ENCODE data around the gene GADD45G.

The GADD45G gene

GRCh38 chr9:89637787-89638186, 33.0 kb downstream of the GADD45G start:
- H4K20me1 ChIP-seq = no peaks in the 10 kb centered on the region
- no peaks in the 10 kb centered on the region for H3K27me3 ChIP-seq
- H3K36me3 ChIP-seq = no peaks in the 10 kb centered on the region
- no peaks in the 10 kb centered on the region for H3K9me3 ChIP-seq
- no peak overlapping the region for H3K27ac ChIP-seq
- no peak overlapping the region for H3K4me2 ChIP-seq
- peaks cover 18% of the 10 kb centered on the region for H3K4me1 ChIP-seq
- no peak overlapping the region for H3K9ac ChIP-seq
- no peak for TF ChIP-seq Cebpa-rat (IDR thresholded peaks at IDR 0.05)
- no peak overlapping the region for H3K4me3 ChIP-seq

- H3K4me1 ChIP-seq = peaks cover 18% of the 10 kb centered on the region
- no peak overlapping the region for H3K4me3 ChIP-seq
- no peak overlapping the region for H3K27ac ChIP-seq
- no peak for TF ChIP-seq Cebpa-rat (IDR thresholded peaks at IDR 0.05)
- H3K9ac ChIP-seq = no peak overlapping the region
- H3K36me3 ChIP-seq = no peaks in the 10 kb centered on the region
- H3K27me3 ChIP-seq = no peaks in the 10 kb centered on the region
- H3K4me2 ChIP-seq = no peak overlapping the region
- H4K20me1 ChIP-seq = no peaks in the 10 kb centered on the region
- no peaks in the 10 kb centered on the region for H3K9me3 ChIP-seq
Observed at GRCh38 chr9:89638359-89638758, 33.5 kb downstream of the GADD45G start.

- Histone ChIP-seq H3K4me1 (peaks cover 18% of the 10 kb centered on the region), H4K20me1 (no peaks in the 10 kb centered on the region), H3K9ac (no peak overlapping the region), H3K27me3 (no peaks in the 10 kb centered on the region), H3K4me3 (no peak overlapping the region), H3K27ac (no peak overlapping the region), H3K36me3 (no peaks in the 10 kb centered on the region), H3K4me2 (no peak overlapping the region), H3K9me3 (no peaks in the 10 kb centered on the region)
- no peak for TF ChIP-seq Cebpa-rat (IDR thresholded peaks at IDR 0.05)
Observed at GRCh38 chr9:89638893-89639292, 34.1 kb downstream of the GADD45G start.

- H4K20me1 ChIP-seq = no peaks in the 10 kb centered on the region
- H3K27ac ChIP-seq = no peak overlapping the region; the same call in 1 of the 2 replicates
- no peak overlapping the region for H3K9ac ChIP-seq
- no peak for TF ChIP-seq Cebpa-rat (IDR thresholded peaks at IDR 0.05)
- no peak overlapping the region for H3K4me3 ChIP-seq
- H3K9me3 ChIP-seq = no peaks in the 10 kb centered on the region
- H3K4me2 ChIP-seq = 0 out of 2 replicates have a peak overlapping the region, but pooled peaks have one; percentile 2
- no peaks in the 10 kb centered on the region for H3K27me3 ChIP-seq
- H3K36me3 ChIP-seq = no peaks in the 10 kb centered on the region
- H3K4me1 ChIP-seq = peaks cover 18% of the 10 kb centered on the region
Observed at GRCh38 chr9:89639367-89639795, 34.6 kb downstream of the GADD45G start.

- no peak for TF ChIP-seq Cebpa-rat (IDR thresholded peaks at IDR 0.05)
- peak overlapping the region; percentile 37 for H3K4me2 ChIP-seq
- H3K36me3 ChIP-seq = no peaks in the 10 kb centered on the region
- no peak overlapping the region for H3K27ac ChIP-seq
- no peaks in the 10 kb centered on the region; the same call in 1 of the 2 replicates for H3K9me3 ChIP-seq
- no peak overlapping the region for H3K9ac ChIP-seq
- no peaks in the 10 kb centered on the region for H3K27me3 ChIP-seq
- no peaks in the 10 kb centered on the region for H4K20me1 ChIP-seq
- peaks cover 18% of the 10 kb centered on the region for H3K4me1 ChIP-seq
- no peak overlapping the region for H3K4me3 ChIP-seq
Observed at GRCh38 chr9:89639961-89640360, 35.1 kb downstream of the GADD45G start.

GRCh38 chr9:89640361-89640760, 35.5 kb downstream of the GADD45G start:
- H3K9ac ChIP-seq = no peak overlapping the region
- no peaks in the 10 kb centered on the region for H4K20me1 ChIP-seq
- H3K27me3 ChIP-seq = no peaks in the 10 kb centered on the region
- no peak for TF ChIP-seq Cebpa-rat (IDR thresholded peaks at IDR 0.05)
- H3K4me1 ChIP-seq = peaks cover 18% of the 10 kb centered on the region
- H3K9me3 ChIP-seq = no peaks in the 10 kb centered on the region; the same call in 1 of the 2 replicates
- H3K27ac ChIP-seq = no peak overlapping the region
- peak overlapping the region; percentile 37 for H3K4me2 ChIP-seq
- H3K4me3 ChIP-seq = no peak overlapping the region
- no peaks in the 10 kb centered on the region for H3K36me3 ChIP-seq

- H3K36me3 ChIP-seq = no peaks in the 10 kb centered on the region
- TF ChIP-seq Cebpa-rat (IDR thresholded peaks at IDR 0.05) = no peak
- H3K27me3 ChIP-seq = no peaks in the 10 kb centered on the region
- peaks cover 18% of the 10 kb centered on the region for H3K4me1 ChIP-seq
- no peak overlapping the region for H3K9ac ChIP-seq
- H3K27ac ChIP-seq = no peak overlapping the region
- peak overlapping the region; percentile 37; the same call in 1 of the 2 replicates for H3K4me2 ChIP-seq
- no peak overlapping the region for H3K4me3 ChIP-seq
- no peaks in the 10 kb centered on the region; the same call in 1 of the 2 replicates for H3K9me3 ChIP-seq
- H4K20me1 ChIP-seq = no peaks in the 10 kb centered on the region
Observed at GRCh38 chr9:89640801-89641200, 36.0 kb downstream of the GADD45G start.

- no peak overlapping the region for H3K4me3 ChIP-seq
- no peaks in the 10 kb centered on the region; the same call in 1 of the 2 replicates for H3K9me3 ChIP-seq
- TF ChIP-seq Cebpa-rat (IDR thresholded peaks at IDR 0.05) = no peak
Observed at GRCh38 chr9:89641980-89642379, 37.2 kb downstream of the GADD45G start.

GRCh38 chr9:89642789-89643188, 38.0 kb downstream of the GADD45G start:
- H3K4me1 ChIP-seq = peaks cover 18% of the 10 kb centered on the region
- no peak overlapping the region for H3K27ac ChIP-seq
- H4K20me1 ChIP-seq = no peaks in the 10 kb centered on the region
- no peaks in the 10 kb centered on the region; the same call in 1 of the 2 replicates for H3K9me3 ChIP-seq
- TF ChIP-seq Cebpa-rat (IDR thresholded peaks at IDR 0.05) = no peak
- no peaks in the 10 kb centered on the region for H3K36me3 ChIP-seq
- no peaks in the 10 kb centered on the region for H3K27me3 ChIP-seq
- no peak overlapping the region for H3K4me2 ChIP-seq
- H3K4me3 ChIP-seq = no peak overlapping the region
- H3K9ac ChIP-seq = no peak overlapping the region

More at GRCh38 chr9:89641980-89642379, 37.2 kb downstream of the GADD45G start:
- Histone ChIP-seq H4K20me1 (no peaks in the 10 kb centered on the region), H3K4me2 (no peak overlapping the region), H3K27ac (no peak overlapping the region), H3K9ac (no peak overlapping the region), H3K4me1 (peaks cover 18% of the 10 kb centered on the region), H3K36me3 (no peaks in the 10 kb centered on the region), H3K27me3 (no peaks in the 10 kb centered on the region)

- Histone ChIP-seq H3K4me1 (peaks cover 14% of the 10 kb centered on the region), H3K27ac (no peak overlapping the region), H3K36me3 (no peaks in the 10 kb centered on the region), H3K27me3 (no peaks in the 10 kb centered on the region), H4K20me1 (no peaks in the 10 kb centered on the region), H3K9me3 (no peaks in the 10 kb centered on the region; the same call in 1 of the 2 replicates), H3K9ac (no peak overlapping the region), H3K4me3 (no peak overlapping the region), H3K4me2 (no peak overlapping the region)
- TF ChIP-seq Cebpa-rat (IDR thresholded peaks at IDR 0.05) = no peak
Observed at GRCh38 chr9:89646189-89646939, 41.6 kb downstream of the GADD45G start.

Measured in BLaER1 (cell line).